Spleen (tissue), 7 donors: Measurements from ENCODE around the gene GNL1.

ENCODE experiments used
- POLR2AphosphoS5 ChIP-seq, 3 donors: sonication (generic); formaldehyde crosslinking; IDR thresholded peaks; one replicate each; pipeline ENCODE4 v1.5.1; 2017; ENCODE audit warnings: antibody characterized with exemption in 3 of 3
- TF ChIP-seq, protein P1 (sequence below), 11 experiments: fragments of 200-600 bp in 7 of 11; fragments of 450-650 bp in 4 of 11; sonication (generic) in 4 of 11; IDR thresholded peaks in 8 of 11; conservative IDR thresholded peaks in 3 of 11; 1 replicate in 7 of 11; 2 replicates in 4 of 11; pipeline versions ENCODE4 v1.4.0 to v1.8.0; 2016 to 2021; ENCODE audit warnings: antibody characterized with exemption in 11 of 11, inconsistent platforms in 4 of 11, mild to moderate bottlenecking in 1 of 11
- donor health status: DM: no; HTN: no; CAD: no; lungs with moderate emphysema.
- donor health status: DM: no; HTN: no; CAD: no.
- donor health status: DM: no; HTN: no; CAD: no.

- TF ChIP-seq, protein P1, sequence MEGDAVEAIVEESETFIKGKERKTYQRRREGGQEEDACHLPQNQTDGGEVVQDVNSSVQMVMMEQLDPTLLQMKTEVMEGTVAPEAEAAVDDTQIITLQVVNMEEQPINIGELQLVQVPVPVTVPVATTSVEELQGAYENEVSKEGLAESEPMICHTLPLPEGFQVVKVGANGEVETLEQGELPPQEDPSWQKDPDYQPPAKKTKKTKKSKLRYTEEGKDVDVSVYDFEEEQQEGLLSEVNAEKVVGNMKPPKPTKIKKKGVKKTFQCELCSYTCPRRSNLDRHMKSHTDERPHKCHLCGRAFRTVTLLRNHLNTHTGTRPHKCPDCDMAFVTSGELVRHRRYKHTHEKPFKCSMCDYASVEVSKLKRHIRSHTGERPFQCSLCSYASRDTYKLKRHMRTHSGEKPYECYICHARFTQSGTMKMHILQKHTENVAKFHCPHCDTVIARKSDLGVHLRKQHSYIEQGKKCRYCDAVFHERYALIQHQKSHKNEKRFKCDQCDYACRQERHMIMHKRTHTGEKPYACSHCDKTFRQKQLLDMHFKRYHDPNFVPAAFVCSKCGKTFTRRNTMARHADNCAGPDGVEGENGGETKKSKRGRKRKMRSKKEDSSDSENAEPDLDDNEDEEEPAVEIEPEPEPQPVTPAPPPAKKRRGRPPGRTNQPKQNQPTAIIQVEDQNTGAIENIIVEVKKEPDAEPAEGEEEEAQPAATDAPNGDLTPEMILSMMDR (IDR thresholded peaks at IDR 0.05 in 8 of 11, conservative IDR thresholded peaks at IDR 0.05 in 3 of 11), result no peak
- no peak for TF ChIP-seq POLR2AphosphoS5 (IDR thresholded peaks at IDR 0.05)
Observed at GRCh38 chr6:30533460-30534294, 22.6 kb downstream of the GNL1 start.
